K562 (cell line): ENCODE measurements around the gene STK24.

Source experiments
- ATF1 ChIP-seq, 2 experiments: fragments of 450-650 bp in 1 of 2; IDR thresholded peaks; 2 replicates each; pipeline ENCODE4 v1.6.1; 2016; ENCODE audit warnings: missing compliant biosample characterization in 1 of 2, missing genetic modification characterization in 1 of 2
- CTCF ChIP-seq, 3 experiments: IDR thresholded peaks in 2 of 3; conservative IDR thresholded peaks in 1 of 3; 2 replicates each; pipeline ENCODE4 v1.5.1; 2011 to 2012; ENCODE audit warnings: low read length in 3 of 3, mild to moderate bottlenecking in 3 of 3, control low read depth in 2 of 3, improper control_type of control experiment in 1 of 3, inconsistent platforms in 1 of 3, low read depth in 1 of 3, mixed read lengths in 1 of 3, moderate library complexity in 1 of 3; ENCODE audit not compliant: insufficient read depth in 2 of 3
- ESRRA ChIP-seq: fragments of 450-650 bp; IDR thresholded peaks from 2 replicates; pipeline ENCODE4 v1.6.1; 2014; ENCODE audit warnings: low read depth, mild to moderate bottlenecking, moderate library complexity, borderline replicate concordance
- EZH2 ChIP-seq: IDR thresholded peaks from 2 replicates; pipeline ENCODE4 v1.6.1; 2012; ENCODE audit warnings: low read depth, mild to moderate bottlenecking, inconsistent platforms, low read length, borderline replicate concordance
- MTA2 ChIP-seq: fragments of 450-650 bp; IDR thresholded peaks from 2 replicates; pipeline ENCODE4 v1.6.1; 2016; ENCODE audit warnings: low read depth
- NR2F6 ChIP-seq: fragments of 450-650 bp; formaldehyde crosslinking; IDR thresholded peaks from 2 replicates; pipeline ENCODE4 v1.4.0; 2020; ENCODE audit warnings: mild to moderate bottlenecking
- SMARCA5 ChIP-seq: fragments of 450-650 bp; IDR thresholded peaks from 2 replicates; pipeline ENCODE4 v1.6.1; 2016
- ZMIZ1 ChIP-seq, 2 experiments: fragments of 150-350 bp in 1 of 2; IDR thresholded peaks; 2 replicates each; pipeline ENCODE4 v1.6.1; 2012 to 2016; ENCODE audit warnings: low read depth in 2 of 2, low read length in 2 of 2, mild to moderate bottlenecking in 1 of 2, moderate library complexity in 1 of 2

- TF ChIP-seq ESRRA: no peak
- no peak for TF ChIP-seq EZH2
- TF ChIP-seq NR2F6 (CRISPR knock-in tag): no peak
- no peak for TF ChIP-seq ZMIZ1 (IDR thresholded peaks at IDR 0.05; ENCODE audit: low read depth in 2 of 2, low read length in 2 of 2)
- no peak for TF ChIP-seq SMARCA5
- TF ChIP-seq CTCF (IDR thresholded peaks at IDR 0.05 in 2 of 3, conservative IDR thresholded peaks at IDR 0.05 in 1 of 3; ENCODE audit: insufficient read depth in 2 of 3, low read depth in 1 of 3, low read length in 3 of 3): no peak
- TF ChIP-seq ATF1 (CRISPR knock-in tag; IDR thresholded peaks at IDR 0.05): no peak
- no peak for TF ChIP-seq ATF1 (tag; IDR thresholded peaks at IDR 0.05)
- no peak for TF ChIP-seq MTA2
Measured at GRCh38 chr13:98515818-98516465, 61.0 kb downstream of the STK24 start.
